ENCODE results near the gene NCEH1.

- TF ChIP-seq POLR2AphosphoS5 (IDR thresholded peaks at IDR 0.05): no peak
- TF ChIP-seq, protein P1, sequence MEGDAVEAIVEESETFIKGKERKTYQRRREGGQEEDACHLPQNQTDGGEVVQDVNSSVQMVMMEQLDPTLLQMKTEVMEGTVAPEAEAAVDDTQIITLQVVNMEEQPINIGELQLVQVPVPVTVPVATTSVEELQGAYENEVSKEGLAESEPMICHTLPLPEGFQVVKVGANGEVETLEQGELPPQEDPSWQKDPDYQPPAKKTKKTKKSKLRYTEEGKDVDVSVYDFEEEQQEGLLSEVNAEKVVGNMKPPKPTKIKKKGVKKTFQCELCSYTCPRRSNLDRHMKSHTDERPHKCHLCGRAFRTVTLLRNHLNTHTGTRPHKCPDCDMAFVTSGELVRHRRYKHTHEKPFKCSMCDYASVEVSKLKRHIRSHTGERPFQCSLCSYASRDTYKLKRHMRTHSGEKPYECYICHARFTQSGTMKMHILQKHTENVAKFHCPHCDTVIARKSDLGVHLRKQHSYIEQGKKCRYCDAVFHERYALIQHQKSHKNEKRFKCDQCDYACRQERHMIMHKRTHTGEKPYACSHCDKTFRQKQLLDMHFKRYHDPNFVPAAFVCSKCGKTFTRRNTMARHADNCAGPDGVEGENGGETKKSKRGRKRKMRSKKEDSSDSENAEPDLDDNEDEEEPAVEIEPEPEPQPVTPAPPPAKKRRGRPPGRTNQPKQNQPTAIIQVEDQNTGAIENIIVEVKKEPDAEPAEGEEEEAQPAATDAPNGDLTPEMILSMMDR (IDR thresholded peaks at IDR 0.05): no peak
- no peak for TF ChIP-seq POLR2A (IDR thresholded peaks at IDR 0.05)
Measured at GRCh38 chr3:172701751-172702150, 9.1 kb downstream of the NCEH1 start.

Data from prostate gland (tissue), 2 donors.